PC-9 (cell line): ENCODE results near the gene ZNF574.

Source experiments
- EZH2 ChIP-seq: fragments of 200-600 bp; sonication (generic); IDR thresholded peaks from 2 replicates; pipeline ENCODE4 v1.8.0; 2017; ENCODE audit warnings: antibody characterized with exemption, low read depth
- TF ChIP-seq, protein P1 (sequence below): fragments of 200-600 bp; sonication (generic); conservative IDR thresholded peaks from 2 replicates; pipeline ENCODE4 v1.6.1; 2017; ENCODE audit warnings: mixed run types, antibody characterized with exemption, mild to moderate bottlenecking, moderate library complexity

DNA sequence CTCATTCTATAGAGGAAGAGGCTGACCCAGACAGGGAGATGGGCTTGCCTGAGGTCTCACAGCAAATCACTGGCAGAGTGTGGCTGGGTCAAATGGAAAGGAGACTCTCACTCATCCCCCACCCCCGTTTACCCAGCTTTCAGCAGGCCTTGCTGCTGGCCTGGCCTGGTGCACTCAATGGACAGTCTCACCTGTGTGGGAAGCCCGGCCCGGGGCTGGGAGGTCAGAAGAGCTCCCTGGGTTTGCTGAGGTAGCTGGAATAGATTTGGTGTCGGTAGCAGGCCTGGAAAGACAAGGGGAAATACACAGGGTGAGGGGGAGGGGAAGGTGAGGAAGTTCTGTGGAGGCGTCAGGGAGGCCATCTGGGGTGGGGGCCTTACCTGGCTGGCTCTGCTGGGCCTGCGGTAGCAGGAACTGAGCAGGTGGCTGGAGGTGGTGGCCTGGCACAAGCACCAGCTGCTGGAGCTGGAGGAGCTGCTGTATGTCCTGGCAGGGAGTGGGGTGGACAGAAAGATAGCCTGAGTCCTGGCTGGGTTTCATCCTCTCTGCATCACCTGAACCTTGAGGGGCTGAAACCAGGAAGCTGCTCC is 23.5 kb downstream of the ZNF574 start:
- TF ChIP-seq, protein P1, sequence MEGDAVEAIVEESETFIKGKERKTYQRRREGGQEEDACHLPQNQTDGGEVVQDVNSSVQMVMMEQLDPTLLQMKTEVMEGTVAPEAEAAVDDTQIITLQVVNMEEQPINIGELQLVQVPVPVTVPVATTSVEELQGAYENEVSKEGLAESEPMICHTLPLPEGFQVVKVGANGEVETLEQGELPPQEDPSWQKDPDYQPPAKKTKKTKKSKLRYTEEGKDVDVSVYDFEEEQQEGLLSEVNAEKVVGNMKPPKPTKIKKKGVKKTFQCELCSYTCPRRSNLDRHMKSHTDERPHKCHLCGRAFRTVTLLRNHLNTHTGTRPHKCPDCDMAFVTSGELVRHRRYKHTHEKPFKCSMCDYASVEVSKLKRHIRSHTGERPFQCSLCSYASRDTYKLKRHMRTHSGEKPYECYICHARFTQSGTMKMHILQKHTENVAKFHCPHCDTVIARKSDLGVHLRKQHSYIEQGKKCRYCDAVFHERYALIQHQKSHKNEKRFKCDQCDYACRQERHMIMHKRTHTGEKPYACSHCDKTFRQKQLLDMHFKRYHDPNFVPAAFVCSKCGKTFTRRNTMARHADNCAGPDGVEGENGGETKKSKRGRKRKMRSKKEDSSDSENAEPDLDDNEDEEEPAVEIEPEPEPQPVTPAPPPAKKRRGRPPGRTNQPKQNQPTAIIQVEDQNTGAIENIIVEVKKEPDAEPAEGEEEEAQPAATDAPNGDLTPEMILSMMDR = no peak
- no peak for TF ChIP-seq EZH2
